HG03460 (cell line): Measurements from ENCODE around the gene OR4S1.
A peak's percentile ranks its signal among the peaks of the same experiment; 100 is the strongest.
"Not testable (repeated sequence)": the region's sequence is repeated elsewhere in the genome, so short reads cannot be mapped to it uniquely, and the experiment has no call there.

Experiments used
- ATAC-seq: cut with Tn5 transposase; IDR thresholded peaks from one replicate; pipeline ENCODE4 v1.9.1; 2021; ENCODE audit not compliant: unreplicated experiment

The OR4S1 gene, protein sequence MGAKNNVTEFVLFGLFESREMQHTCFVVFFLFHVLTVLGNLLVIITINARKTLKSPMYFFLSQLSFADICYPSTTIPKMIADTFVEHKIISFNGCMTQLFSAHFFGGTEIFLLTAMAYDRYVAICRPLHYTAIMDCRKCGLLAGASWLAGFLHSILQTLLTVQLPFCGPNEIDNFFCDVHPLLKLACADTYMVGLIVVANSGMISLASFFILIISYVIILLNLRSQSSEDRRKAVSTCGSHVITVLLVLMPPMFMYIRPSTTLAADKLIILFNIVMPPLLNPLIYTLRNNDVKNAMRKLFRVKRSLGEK

DNA sequence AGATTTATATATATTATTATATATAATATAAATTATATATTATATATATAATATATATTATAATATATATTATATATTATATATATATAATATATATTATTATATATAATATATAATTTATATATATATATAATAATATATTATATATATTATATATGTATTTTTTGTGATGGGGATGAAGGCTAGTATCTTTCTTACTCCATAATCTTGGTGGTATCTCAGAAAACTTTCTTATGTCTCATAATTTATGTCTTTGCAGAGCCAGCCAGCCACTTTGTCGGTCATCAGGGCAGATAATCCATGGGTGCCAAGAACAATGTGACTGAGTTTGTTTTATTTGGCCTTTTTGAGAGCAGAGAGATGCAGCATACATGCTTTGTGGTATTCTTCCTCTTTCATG lies at the start of gene OR4S1:
Gene OR4S1, plus strand, starts transcription at position 301 of the 400 bp plus-strand sequence. Its CDS starts 0 bp downstream, at position 301.
- ATAC-seq, result no peak

DNA sequence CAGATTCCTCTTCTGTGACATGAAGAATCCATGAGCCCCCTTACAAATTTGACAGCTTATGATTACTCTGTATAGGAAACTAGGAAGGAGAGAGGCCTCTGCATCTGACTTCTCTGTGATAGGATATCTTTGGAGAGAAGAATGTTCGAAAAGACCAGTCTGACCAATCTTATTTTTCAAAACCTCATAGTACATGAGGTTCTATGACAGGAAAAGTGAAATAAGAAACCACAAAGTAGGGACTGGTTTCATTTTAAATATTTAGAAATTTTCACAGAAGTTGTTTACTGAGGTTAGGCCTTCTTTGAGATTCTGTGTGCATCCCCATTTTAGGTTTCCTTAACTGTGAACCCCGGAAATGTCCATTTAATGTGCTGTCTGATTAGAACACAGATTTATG lies 44.4 kb upstream of the OR4S1 start:
- no peak for ATAC-seq

DNA sequence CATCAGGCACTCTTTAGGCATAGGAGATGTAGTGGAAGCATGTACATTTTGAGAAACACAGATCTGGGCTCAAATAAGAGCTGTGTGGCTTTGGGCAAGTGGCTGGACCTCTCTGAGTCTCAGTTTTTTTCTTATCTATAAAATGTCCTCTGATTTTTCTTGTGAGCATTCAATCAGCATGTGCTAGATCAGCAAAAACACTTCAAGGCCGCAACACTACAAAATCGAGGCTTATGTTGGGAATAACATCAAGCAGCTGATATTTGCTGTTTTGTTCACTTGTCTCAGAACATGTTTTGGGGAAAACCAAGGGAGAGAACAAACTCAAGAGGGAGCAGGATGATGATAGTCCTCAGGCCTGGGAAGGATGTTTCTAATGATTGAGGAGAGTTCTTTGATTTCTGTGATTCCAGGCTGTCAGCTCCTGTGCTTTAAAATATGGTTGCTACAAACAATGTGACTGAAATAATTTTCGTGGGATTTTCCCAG lies 42.6 kb upstream of the OR4S1 start, which contains the start of gene OR4X1:
Gene OR4X1, plus strand, starts transcription at position 439 of the 489 bp plus-strand sequence. Its CDS starts 0 bp downstream, at position 439.
- ATAC-seq, result no peak

DNA sequence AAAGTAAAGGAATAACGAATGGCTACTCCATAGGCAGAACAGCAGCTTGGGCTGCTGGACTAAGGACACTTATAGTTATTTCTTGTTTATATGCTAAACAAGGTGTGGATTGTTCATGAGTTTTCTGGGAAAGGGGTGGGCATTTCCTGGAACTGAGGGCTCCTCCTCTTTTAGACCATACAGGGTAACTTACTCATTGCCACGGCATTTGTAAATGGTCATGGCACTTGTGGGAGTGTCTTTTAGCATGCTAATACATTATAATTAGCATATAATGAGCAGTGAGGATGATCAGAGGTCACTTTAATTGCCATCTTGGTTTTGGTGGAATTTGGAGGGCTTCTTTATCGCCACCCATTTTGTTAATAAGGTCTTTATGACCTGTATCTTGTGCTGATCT lies 35.4 kb upstream of the OR4S1 start:
- ATAC-seq, result no peak

DNA sequence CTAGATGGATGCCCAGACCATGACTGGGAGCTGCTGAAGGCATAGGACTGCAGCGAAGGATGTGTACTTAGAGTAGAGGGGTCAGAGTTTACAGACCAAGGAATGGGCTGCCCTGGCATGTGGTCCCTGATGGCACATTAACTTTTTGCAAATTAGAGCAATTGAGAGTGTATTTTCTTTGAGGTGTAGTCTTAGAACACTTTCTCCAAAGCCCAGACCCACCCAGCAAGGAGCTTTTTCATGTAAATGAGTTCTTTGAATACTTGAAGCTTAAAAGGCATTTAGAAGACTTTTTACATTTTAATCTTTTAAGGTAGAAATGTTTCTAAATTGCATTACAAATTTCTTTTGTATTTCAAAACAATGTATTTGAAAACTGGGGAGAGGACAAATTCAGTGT lies 33.4 kb upstream of the OR4S1 start:
- ATAC-seq, result no peak

DNA sequence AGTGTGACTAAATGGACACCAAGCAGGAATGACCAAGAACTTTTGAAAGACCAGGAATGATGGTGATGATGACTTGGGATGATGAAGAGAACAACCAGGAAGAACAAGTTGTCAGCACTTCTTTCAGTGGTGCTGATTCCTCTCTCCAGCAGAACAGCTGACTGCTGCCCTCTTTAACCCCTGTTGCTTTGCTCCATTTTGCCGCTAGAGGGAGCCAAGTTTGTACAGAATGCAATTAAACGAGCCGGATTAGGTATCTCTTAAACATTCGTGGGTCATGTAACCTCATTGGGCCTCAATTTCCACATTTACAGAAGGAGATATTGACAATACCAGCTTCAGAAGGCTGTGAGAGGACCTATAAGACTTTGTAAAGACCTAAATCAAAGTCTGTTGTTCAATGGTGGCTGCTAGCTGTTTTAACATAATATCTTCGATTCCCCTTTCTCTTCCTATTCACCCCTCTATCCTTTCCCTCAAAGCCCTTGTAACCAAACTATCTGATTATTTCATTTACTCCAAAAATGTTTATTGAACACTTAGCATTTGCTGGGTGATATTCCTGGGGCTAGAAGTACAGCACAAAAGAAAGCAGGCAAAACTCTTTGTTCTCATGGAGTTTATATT lies 1.9 kb downstream of the OR4S1 start:
- peak; percentile 75 for ATAC-seq

DNA sequence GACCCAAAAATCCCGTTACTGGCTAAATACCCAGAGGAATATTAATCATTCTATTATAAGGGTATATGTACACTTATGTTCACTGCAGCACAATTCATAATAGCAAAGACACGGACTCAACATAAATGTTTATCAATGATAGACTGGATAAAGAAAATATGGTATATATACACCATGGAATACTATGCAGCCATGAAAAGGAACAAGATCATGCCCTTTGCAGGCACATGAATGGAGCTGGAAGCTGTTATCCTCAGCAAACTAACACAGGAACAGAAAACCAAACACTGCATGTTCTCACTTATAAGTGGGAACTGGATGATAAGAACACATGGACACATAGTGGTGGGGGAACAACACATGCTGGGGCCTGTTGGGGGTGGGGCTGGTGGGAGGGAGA lies 7.6 kb downstream of the OR4S1 start:
- ATAC-seq, result not testable (repeated sequence)

DNA sequence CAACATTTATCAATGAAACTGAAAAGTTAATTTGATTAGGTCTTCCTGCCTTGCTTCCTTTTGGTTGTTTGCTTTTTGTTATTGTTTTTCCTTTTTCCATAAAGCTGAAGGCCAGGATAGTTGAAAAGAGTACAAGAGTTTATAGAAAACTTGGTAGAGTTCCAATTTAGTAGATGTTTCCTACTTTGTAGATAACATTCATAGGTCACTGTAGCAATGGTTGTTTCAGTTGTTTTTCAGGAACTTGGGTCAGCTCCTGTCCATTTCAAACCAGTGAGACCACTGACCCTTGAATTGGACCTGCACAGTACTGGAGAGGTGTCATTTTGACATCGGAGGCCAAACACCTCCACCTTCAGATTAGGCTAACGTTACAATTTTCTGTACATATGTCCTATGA lies 13.8 kb downstream of the OR4S1 start:
- ATAC-seq, result not testable (repeated sequence)

DNA sequence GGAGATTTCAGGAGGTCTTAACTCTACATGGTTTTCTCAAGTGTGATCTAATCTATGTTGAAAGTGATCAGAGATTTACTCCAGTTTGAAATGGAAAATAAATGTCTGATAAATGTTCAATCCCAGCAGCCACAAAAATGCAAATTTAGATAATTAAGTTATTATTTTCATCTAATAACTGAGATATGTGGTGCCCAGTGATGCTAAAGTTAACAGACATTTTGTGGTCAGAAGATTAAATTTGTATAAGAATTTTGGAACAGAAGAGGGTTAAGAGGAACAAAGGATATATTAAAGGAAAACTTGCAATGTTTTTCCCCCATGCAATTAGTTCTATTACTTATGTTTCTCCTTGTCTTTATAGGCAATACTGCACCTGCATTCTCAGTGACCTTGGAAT lies 18.6 kb downstream of the OR4S1 start, which contains the start of gene OR4C3:
Gene OR4C3, plus strand, starts transcription at position 301 of the 400 bp plus-strand sequence. CDS start 102 bp downstream, outside the sequence.
- not testable (repeated sequence) for ATAC-seq

DNA sequence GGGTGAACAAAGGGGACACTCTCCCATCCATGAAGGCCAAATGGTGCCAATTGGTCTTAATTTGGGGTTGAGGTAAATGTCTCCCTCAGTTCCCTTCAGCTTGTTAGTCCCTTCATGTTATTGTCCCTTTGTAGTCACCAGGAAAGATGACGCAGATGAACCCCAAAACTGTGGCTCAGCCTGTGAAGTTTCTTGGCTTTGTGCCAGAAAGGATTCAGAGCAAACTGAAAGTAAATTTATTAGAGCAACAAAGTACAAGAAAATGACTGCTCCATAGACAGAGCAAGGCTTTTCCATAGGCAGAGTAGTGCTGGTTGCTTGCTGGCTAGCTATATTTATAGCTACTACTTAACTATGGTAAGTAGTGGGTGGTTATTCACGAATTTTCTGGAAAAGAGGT lies 35.4 kb downstream of the OR4S1 start:
- no peak for ATAC-seq

DNA sequence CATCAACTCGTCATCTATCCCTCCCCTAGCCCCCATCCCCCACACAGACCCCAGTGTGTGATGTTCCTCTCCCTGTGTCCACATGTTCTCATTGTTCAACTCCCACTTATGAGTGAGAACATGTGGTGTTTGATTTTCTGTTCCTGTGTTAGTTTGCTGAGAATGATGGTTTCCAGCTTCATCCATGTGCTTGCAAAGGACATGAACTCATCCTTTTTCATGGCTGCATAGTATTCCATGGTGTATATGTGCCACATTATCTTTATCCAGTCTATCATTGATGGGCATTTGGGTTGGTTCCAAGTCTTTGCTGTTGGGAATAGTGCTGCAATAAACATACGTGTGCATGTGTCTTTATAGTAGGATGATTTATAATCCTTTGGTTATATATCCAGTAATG lies 36.5 kb downstream of the OR4S1 start:
- not testable (repeated sequence) for ATAC-seq

DNA sequence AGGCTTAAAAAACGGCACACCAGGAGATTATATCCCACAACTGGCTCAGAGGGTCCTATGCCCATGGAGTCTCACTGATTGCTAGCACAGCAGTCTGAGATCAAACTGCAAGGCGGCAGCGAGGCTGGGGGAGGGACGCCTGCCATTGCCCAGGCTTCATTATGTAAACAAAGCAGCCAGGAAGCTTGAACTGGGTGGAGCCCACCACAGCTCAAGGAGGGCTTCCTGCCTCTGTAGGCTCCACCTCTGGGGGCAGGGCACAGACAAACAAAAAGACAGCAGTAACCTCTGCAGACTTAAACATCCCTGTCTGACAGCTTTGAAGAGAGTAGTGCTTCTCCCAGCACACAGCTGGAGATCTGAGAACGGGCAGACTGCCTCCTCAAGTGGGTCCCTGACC lies 40.3 kb downstream of the OR4S1 start:
- not testable (repeated sequence) for ATAC-seq

DNA sequence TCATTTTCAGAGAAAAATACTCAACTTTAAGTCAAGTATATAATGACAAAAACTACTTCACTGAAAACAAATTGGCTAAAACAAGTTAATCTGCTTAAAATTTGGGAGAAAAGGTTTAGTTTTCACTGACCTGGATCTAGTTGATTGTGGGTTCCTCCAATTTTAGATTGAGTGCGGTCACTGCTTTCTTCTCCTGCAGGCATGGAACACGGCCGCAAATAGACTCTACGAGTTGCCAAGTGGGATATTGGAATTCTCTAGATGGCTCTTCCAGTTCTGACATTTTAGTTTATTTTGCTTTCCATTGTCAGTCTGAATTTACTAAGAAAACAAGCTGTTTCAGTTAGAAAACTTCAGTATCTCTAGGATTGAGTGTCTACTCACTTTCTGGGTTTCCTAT lies 48.0 kb downstream of the OR4S1 start:
- no peak for ATAC-seq

DNA sequence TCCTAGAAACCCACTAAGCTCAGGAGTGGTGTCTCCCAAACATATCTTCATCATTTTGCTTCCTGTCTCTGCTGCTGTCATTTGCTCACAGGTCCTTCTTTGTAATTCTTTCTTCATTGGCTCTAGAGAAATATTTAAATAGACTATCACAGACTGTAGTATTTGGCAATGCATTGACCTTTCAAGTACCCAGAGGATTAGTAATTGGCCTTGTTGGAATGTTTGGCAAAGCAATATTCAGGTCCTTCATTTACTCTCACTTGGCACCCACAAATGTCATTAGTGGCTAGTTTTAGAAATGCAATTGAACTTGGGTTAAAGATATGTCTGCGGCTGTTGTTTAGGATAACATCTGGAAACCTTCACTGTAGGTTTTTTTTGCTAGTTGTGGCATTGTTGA lies 48.7 kb downstream of the OR4S1 start:
- ATAC-seq, result no peak
